Spleen (tissue), 7 donors: ENCODE data around the gene PPP1R1B.

Experiments used
- POLR2A ChIP-seq, 3 donors: fragments of 450-650 bp; IDR thresholded peaks; one replicate each; pipeline ENCODE4 v1.5.1; 2017; ENCODE audit warnings: antibody characterized with exemption in 3 of 3, mild to moderate bottlenecking in 1 of 3
- POLR2AphosphoS5 ChIP-seq, 3 donors: sonication (generic); formaldehyde crosslinking; IDR thresholded peaks; one replicate each; pipeline ENCODE4 v1.5.1; 2017; ENCODE audit warnings: antibody characterized with exemption in 3 of 3
- TF ChIP-seq, protein P1 (sequence below), 11 experiments: fragments of 200-600 bp in 7 of 11; fragments of 450-650 bp in 4 of 11; sonication (generic) in 4 of 11; IDR thresholded peaks in 8 of 11; conservative IDR thresholded peaks in 3 of 11; 1 replicate in 7 of 11; 2 replicates in 4 of 11; pipeline versions ENCODE4 v1.4.0 to v1.8.0; 2016 to 2021; ENCODE audit warnings: antibody characterized with exemption in 11 of 11, inconsistent platforms in 4 of 11, mild to moderate bottlenecking in 1 of 11
- donor health status: DM: no; HTN: no; CAD: no; lungs with moderate emphysema.
- donor health status: DM: no; HTN: no; CAD: no.
- donor health status: DM: no; HTN: no; CAD: no.

DNA sequence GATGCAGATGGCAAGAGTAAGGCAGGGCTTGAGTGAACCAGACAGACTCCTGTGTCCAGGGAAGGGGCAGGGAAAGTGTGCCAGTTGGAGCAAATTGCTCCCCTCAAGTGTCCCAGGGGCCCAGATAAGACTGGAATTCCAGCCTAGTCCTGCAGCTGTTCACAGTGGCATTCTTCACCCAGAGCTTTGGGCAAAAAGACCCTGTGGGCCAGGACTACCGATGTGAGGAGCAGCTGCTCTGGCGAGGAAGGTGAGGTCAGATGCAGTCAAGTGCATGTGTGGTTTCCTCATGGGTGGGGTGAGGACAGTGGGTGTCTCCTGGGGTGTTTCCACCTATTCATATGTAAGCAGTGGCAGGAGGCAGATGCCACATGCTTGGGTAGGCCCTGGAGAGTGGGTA, 33.4 kb upstream of the PPP1R1B start:
- TF ChIP-seq, protein P1, sequence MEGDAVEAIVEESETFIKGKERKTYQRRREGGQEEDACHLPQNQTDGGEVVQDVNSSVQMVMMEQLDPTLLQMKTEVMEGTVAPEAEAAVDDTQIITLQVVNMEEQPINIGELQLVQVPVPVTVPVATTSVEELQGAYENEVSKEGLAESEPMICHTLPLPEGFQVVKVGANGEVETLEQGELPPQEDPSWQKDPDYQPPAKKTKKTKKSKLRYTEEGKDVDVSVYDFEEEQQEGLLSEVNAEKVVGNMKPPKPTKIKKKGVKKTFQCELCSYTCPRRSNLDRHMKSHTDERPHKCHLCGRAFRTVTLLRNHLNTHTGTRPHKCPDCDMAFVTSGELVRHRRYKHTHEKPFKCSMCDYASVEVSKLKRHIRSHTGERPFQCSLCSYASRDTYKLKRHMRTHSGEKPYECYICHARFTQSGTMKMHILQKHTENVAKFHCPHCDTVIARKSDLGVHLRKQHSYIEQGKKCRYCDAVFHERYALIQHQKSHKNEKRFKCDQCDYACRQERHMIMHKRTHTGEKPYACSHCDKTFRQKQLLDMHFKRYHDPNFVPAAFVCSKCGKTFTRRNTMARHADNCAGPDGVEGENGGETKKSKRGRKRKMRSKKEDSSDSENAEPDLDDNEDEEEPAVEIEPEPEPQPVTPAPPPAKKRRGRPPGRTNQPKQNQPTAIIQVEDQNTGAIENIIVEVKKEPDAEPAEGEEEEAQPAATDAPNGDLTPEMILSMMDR (IDR thresholded peaks at IDR 0.05 in 8 of 11, conservative IDR thresholded peaks at IDR 0.05 in 3 of 11): no peak
- no peak for TF ChIP-seq POLR2A (IDR thresholded peaks at IDR 0.05)
- no peak for TF ChIP-seq POLR2AphosphoS5 (IDR thresholded peaks at IDR 0.05)
